ENCODE measurements around the gene SGMS1.

SGMS1 gene

GRCh38 chr10:50545846-50546245 is 77.9 kb downstream of the SGMS1 start:
- no peak for TF ChIP-seq CTCF (conservative IDR thresholded peaks at IDR 0.05; ENCODE audit: low read depth, low read length)
- Histone ChIP-seq H3K79me2 (ENCODE audit: insufficient read depth, low read depth) (peaks cover 12% of the 10 kb centered on the region; the same call in 1 of the 2 replicates), H3K4me2 (no peak overlapping the region), H3K4me3 (IDR thresholded peaks at IDR 0.05; ENCODE audit: insufficient read depth, low read depth, low read length) (no peak overlapping the region), H2AFZ (ENCODE audit: low read depth) (no peak overlapping the region), H3K9ac (no peak overlapping the region), H3K27me3 (ENCODE audit: insufficient read depth, low read depth) (no peaks in the 10 kb centered on the region), H3K4me1 (ENCODE audit: low read depth, poor library complexity, severe bottlenecking) (peaks cover 19% of the 10 kb centered on the region), H3K27ac (no peak overlapping the region), H4K20me1 (ENCODE audit: insufficient read depth) (no peaks in the 10 kb centered on the region; the same call in 1 of the 2 replicates), H3K36me3 (ENCODE audit: insufficient read depth) (no peaks in the 10 kb centered on the region)

- Histone ChIP-seq H3K36me3 (ENCODE audit: insufficient read depth) (no peaks in the 10 kb centered on the region), H3K4me1 (ENCODE audit: low read depth, poor library complexity, severe bottlenecking) (peaks cover 28% of the 10 kb centered on the region), H3K79me2 (ENCODE audit: insufficient read depth, low read depth) (peaks cover 12% of the 10 kb centered on the region; the same call in 1 of the 2 replicates), H3K27ac (no peak overlapping the region), H4K20me1 (ENCODE audit: insufficient read depth) (no peaks in the 10 kb centered on the region; the same call in 1 of the 2 replicates), H3K4me2 (no peak overlapping the region), H3K4me3 (IDR thresholded peaks at IDR 0.05; ENCODE audit: insufficient read depth, low read depth, low read length) (no peak overlapping the region), H2AFZ (ENCODE audit: low read depth) (no peak overlapping the region), H3K27me3 (ENCODE audit: insufficient read depth, low read depth) (no peaks in the 10 kb centered on the region), H3K9ac (no peak overlapping the region)
- no peak for TF ChIP-seq CTCF (conservative IDR thresholded peaks at IDR 0.05; ENCODE audit: low read depth, low read length)
Measured at GRCh38 chr10:50544857-50545429, 78.8 kb downstream of the SGMS1 start.

- H3K27ac ChIP-seq, result no peak overlapping the region
- H3K36me3 ChIP-seq (ENCODE audit: insufficient read depth), result no peaks in the 10 kb centered on the region
- H3K4me1 ChIP-seq (ENCODE audit: low read depth, poor library complexity, severe bottlenecking), result peaks cover 35% of the 10 kb centered on the region
- H3K9ac ChIP-seq, result no peak overlapping the region
- H2AFZ ChIP-seq (ENCODE audit: low read depth), result no peak overlapping the region
- H4K20me1 ChIP-seq (ENCODE audit: insufficient read depth), result no peaks in the 10 kb centered on the region; the same call in 1 of the 2 replicates
- H3K27me3 ChIP-seq (ENCODE audit: insufficient read depth, low read depth), result no peaks in the 10 kb centered on the region
- H3K4me3 ChIP-seq (IDR thresholded peaks at IDR 0.05; ENCODE audit: insufficient read depth, low read depth, low read length), result no peak overlapping the region
- no peak for TF ChIP-seq CTCF (conservative IDR thresholded peaks at IDR 0.05; ENCODE audit: low read depth, low read length)
- peaks cover 7% of the 10 kb centered on the region; the same call in 1 of the 2 replicates for H3K79me2 ChIP-seq (ENCODE audit: insufficient read depth, low read depth)
- no peak overlapping the region for H3K4me2 ChIP-seq
Measured at GRCh38 chr10:50544095-50544856, 79.5 kb downstream of the SGMS1 start.

- Histone ChIP-seq H4K20me1 (ENCODE audit: insufficient read depth) (no peaks in the 10 kb centered on the region; the same call in 1 of the 2 replicates), H3K36me3 (ENCODE audit: insufficient read depth) (no peaks in the 10 kb centered on the region), H3K9ac (no peak overlapping the region), H3K4me3 (IDR thresholded peaks at IDR 0.05; ENCODE audit: insufficient read depth, low read depth, low read length) (no peak overlapping the region), H3K27ac (no peak overlapping the region), H3K4me1 (ENCODE audit: low read depth, poor library complexity, severe bottlenecking) (peaks cover 45% of the 10 kb centered on the region), H3K79me2 (ENCODE audit: insufficient read depth, low read depth) (no peaks in the 10 kb centered on the region; the same call in 1 of the 2 replicates), H2AFZ (ENCODE audit: low read depth) (no peak overlapping the region), H3K4me2 (no peak overlapping the region), H3K27me3 (ENCODE audit: insufficient read depth, low read depth) (no peaks in the 10 kb centered on the region)
- TF ChIP-seq CTCF (conservative IDR thresholded peaks at IDR 0.05; ENCODE audit: low read depth, low read length), result no peak
Measured at GRCh38 chr10:50542871-50543270, 80.9 kb downstream of the SGMS1 start.

All from KMS-11 (cell line).